ENCODE results near the gene PCK2.

PCK2 gene

DNA sequence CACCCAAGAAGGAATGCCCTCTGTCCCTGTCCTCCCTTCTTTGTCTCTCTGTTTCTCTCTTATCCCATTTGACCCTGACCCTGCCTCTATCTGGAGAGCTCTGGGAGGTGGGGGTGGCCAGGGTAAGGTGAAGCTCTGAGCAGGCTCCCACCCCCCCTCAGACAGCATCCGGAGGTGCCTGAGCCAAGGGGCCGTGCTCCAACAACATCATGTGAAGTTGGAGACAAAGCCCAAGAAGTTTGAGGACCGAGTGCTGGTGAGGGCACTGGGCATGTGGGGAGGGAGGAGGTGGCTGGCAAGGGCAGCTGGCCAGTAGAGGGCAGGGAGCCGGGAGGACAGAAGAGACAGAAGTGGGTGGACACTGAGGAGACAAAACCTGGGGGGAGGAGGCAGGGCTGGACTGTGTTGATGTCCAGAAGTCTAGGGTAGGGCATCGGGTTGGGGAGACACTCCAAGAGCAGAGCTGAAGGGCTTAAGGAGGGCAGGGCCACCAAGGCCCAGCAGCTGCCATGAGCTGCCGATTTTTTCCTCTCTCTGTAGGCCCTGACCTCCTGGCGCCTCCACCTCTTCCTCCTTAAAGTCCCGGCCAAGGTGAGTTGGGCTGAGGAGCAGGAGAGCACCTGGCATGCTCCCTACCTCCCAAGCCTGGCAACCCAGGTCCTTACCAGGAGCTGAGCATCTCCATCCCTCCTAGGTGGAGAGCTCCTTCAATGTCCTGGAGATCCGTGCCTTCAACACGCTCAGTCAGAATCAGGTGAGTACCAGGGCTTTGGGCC, 40.4 kb upstream of the PCK2 start:
- H3K27ac ChIP-seq: no peak overlapping the region
- TF ChIP-seq, protein P1, sequence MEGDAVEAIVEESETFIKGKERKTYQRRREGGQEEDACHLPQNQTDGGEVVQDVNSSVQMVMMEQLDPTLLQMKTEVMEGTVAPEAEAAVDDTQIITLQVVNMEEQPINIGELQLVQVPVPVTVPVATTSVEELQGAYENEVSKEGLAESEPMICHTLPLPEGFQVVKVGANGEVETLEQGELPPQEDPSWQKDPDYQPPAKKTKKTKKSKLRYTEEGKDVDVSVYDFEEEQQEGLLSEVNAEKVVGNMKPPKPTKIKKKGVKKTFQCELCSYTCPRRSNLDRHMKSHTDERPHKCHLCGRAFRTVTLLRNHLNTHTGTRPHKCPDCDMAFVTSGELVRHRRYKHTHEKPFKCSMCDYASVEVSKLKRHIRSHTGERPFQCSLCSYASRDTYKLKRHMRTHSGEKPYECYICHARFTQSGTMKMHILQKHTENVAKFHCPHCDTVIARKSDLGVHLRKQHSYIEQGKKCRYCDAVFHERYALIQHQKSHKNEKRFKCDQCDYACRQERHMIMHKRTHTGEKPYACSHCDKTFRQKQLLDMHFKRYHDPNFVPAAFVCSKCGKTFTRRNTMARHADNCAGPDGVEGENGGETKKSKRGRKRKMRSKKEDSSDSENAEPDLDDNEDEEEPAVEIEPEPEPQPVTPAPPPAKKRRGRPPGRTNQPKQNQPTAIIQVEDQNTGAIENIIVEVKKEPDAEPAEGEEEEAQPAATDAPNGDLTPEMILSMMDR (IDR thresholded peaks at IDR 0.05): no peak
- H3K4me3 ChIP-seq: no peak overlapping the region
- DNase-seq (ENCODE audit: low spot score): no peak

DNA sequence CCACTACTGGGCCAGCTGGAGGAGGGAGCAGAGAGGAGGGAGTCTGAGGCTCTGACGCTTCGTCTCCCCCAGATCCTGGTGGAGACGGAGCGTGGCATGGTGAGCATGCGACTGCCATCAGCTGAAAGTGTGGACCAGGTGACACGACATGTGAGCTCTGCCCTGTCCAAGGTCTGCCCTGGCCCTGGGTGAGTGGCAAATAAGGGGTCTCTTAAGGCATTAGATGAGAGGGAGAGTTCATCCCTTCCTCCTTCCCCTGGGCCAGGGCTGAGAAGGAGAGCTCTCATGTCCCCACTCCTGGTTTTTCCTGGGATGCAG, 39.8 kb upstream of the PCK2 start:
- no peak for DNase-seq (ENCODE audit: low spot score)
- TF ChIP-seq, protein P1 (IDR thresholded peaks at IDR 0.05): no peak
- H3K4me3 ChIP-seq: no peak overlapping the region
- H3K27ac ChIP-seq: no peak overlapping the region

DNA sequence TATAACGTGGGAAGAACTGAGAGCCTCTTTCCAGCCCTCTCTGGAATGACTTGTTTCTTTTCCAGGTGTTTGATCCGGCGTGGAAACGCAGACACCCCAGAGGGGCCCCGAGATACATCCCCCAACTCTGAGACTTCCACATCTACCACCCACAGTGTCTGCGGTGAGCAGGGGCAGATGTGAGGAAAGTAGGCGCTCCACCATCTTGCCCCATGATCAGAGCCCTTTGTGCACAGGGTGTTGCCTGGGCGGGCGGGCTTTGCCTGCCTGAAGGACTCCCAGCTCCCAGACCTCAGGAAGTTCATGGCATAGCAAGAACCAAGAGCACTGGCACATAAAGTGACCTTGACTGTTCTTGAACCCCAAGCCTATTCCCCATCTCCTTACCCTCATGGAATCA, 39.5 kb upstream of the PCK2 start:
- no peak overlapping the region for H3K27ac ChIP-seq
- TF ChIP-seq, protein P1 (IDR thresholded peaks at IDR 0.05): no peak
- DNase-seq (ENCODE audit: low spot score): no peak
- H3K4me3 ChIP-seq: no peak overlapping the region

DNA sequence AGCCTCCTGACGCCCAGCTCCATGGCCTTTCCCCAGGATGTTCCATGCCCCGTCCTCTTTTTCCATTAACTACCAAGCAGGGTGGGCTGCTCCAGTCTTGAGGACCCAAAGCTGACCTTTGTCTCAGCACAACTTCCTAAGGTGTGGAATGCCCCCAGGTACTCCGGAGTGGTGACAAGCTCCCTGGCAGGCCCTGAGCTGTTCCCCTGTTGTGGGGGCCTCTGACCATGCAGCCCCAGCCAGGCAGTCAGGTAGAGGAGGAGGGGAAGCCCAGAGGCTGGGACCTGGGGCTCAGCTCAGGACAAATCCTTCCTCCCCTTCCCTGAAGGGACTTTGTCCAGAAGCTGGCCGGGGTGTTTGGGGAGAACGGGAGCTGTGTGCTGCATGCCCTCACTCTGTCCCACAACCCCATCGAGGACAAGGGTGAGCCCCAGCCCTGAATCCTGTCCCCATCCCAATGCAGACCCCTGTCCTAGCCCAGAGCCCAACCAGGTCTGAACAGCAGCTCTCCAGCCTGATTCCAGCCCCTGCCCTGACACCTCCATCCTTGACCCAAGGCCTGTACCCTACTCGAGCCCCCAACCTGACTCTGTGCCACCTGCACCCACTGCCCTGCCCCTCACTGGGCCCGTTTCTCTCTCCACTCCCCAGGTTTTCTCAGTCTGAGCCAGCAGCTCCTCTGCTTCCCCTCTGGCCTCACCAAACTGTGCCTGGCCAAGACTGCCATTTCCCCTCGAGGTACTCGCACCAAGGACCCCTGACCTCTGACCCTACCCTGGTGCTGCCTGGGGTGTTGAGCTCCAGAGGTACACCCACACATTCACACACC, 37.9 kb upstream of the PCK2 start:
- Histone ChIP-seq H3K27ac (no peak overlapping the region), H3K4me3 (no peak overlapping the region)
- TF ChIP-seq, protein P1 (IDR thresholded peaks at IDR 0.05): no peak
- DNase-seq (ENCODE audit: low spot score): no peak

DNA sequence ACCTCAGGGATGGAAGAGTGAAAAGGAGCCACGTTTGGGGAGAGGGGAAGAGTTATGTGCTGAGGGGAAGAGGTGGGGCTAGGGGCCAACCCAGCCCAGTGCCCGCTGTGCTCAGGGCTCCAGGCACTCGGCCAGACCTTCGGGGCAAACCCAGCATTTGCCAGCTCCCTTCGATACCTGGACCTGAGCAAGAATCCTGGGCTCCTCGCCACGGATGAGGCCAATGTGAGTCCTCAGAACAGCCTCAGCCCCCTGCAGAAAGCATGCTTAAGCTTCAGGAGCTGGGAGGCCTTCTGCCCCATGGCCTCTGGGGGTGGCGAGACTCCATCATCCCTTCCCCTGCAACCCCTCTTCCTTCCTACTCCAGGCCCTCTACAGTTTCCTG, 37.3 kb upstream of the PCK2 start:
- H3K4me3 ChIP-seq: no peak overlapping the region
- TF ChIP-seq, protein P1 (IDR thresholded peaks at IDR 0.05): no peak
- DNase-seq (ENCODE audit: low spot score): no peak
- no peak overlapping the region for H3K27ac ChIP-seq

DNA sequence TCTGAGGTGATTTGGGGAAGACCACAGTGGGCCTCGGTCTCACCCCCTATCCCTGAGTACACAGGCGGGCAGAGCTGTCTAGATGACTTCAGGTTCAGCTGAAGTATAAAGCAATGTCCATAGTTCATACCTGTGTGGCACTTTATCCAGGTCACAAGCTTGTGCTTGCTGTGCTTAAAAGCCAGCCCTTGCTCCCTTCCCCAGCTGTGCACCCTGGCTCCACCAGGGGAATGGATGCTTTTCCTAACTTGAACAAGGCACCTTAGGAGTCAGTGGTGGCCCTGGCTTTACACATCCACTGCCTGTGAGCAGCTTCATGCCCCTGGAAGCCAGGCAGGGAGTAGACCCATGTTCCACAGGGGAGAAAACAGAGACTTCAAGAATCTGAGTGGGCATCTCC, 36.8 kb upstream of the PCK2 start:
- TF ChIP-seq, protein P1 (IDR thresholded peaks at IDR 0.05): no peak
- Histone ChIP-seq H3K27ac (no peak overlapping the region), H3K4me3 (no peak overlapping the region)
- no peak for DNase-seq (ENCODE audit: low spot score)

DNA sequence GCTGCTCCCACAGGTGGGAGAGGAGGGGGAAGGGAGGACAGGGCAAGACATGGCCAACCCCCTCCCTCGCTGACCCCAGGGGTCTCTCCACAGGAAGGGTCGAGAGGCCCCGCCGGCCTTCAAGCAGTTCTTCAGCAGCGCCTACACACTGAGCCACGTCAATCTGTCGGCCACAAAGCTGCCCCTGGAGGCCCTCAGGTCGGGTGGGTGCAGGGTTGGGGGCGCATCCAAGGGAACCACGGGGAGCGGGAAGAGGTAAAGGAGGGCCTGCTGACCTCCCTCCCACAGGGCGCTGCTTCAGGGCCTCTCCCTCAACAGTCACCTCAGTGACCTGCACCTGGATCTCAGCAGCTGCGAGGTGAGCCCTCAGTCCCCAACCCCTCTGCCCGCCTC, 36.2 kb upstream of the PCK2 start:
- TF ChIP-seq, protein P1 (IDR thresholded peaks at IDR 0.05): no peak
- no peak for DNase-seq (ENCODE audit: low spot score)
- Histone ChIP-seq H3K27ac (no peak overlapping the region), H3K4me3 (no peak overlapping the region)

Data from coronary artery (tissue), 2 donors.